ENCODE data around the gene MMP25.

- TF ChIP-seq CTCF (IDR thresholded peaks at IDR 0.05; ENCODE audit: low read depth, low read length, poor library complexity, severe bottlenecking) = no peak
- no peak for TF ChIP-seq EZH2phosphoT487 (IDR thresholded peaks at IDR 0.05; ENCODE audit: borderline replicate concordance, low read length)
Measured at GRCh38 chr16:3004319-3004718, 42.0 kb upstream of the MMP25 start.

Data from DOHH2 (cell line).